GM18951 (cell line): ENCODE measurements around the gene SNRPD3.
"Not testable (repeated sequence)": the region's sequence is repeated elsewhere in the genome, so short reads cannot be mapped to it uniquely, and the experiment has no call there.

Source experiments
- POLR2A ChIP-seq: IDR thresholded peaks from 4 replicates; pipeline ENCODE4 v1.6.1; 2011; ENCODE audit warnings: mild to moderate bottlenecking; ENCODE audit not compliant: insufficient read length, insufficient read depth; ENCODE audit errors: extremely low read depth
- in situ Hi-C: fragments of 300-500 bp; cut with MboI; formaldehyde crosslinking; loops from one replicate; pipeline ENCODE4 v1.12.0; 2022; ENCODE audit warnings: low sequenced_read_pairs, mixed read lengths, inconsistent platforms; ENCODE audit not compliant: unreplicated experiment

Gene SNRPD3

DNA sequence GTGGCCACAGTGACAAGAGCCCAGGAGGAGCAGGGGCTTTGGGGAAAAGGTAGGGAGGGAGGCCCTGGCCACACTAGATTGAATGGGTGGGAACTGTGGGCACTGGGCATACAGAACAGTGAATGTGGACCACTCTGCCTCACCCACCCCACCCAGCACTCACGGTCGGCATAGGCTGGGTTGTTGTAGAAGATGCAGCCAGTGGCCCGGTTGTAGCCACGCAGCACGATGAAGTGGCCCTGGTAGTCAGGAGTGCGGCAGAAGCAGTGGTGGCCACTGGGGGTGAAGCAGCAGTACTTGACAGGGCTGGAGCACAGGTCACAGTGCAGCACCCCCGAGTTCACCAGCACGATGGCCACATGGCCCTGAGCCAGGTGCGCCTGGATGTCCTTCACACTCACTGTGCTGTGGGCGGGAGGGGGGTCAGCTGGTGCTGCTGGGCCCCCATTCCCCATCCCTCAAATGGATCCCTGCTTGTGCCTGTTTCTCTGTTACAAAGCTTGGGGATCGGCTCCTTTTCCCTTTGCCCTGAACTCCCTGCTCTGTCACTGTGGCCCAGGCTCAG is 12.0 kb upstream of the SNRPD3 start:
- no peak for TF ChIP-seq POLR2A
- in situ Hi-C loops, result no loop called here

GRCh38 chr22:24548812-24549211 is 7.0 kb upstream of the SNRPD3 start:
- in situ Hi-C loops, result no loop called here

DNA sequence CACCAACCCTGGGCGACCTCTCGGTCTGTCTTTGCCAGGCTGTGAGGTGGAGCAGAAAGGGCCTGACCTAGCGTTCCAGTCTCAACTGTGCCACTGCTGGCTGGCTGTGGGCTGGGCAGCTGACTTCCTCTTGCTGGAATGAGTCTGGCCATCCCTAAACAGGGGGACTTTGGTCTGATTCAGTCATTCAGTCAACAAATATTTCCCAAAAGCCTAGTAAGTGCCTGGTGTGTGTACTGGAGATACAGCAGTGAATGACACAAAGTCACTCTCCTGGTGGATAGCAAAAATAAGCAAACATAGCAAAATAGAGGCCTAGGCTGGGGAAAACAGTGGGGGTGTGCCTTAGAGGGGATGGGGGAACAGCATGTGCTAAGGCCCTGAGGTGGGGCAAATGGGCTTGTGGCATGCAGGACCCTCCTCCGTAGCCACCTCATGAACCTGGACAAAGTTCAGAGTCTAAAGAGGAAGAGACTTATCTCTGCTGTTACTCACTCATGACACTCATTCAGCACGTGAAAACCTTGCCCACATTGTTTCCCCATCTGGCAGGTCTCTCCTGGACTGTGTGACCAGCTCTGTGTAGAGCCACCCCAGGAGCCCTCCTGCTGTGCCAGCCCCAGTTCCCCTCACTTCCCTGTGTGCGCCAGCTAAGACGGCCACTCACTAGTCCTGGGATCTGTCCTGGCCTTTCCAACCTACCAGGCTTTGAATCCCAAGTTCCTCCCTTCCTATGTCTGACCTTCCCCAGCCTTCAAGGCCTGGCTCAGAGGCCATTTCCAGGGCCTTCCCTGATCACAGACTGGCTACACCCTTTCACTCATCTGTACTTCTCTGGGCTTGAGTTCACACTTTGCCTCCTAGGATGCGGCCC is 5.5 kb upstream of the SNRPD3 start:
- in situ Hi-C loops, result no loop called here
- no peak for TF ChIP-seq POLR2A

More at GRCh38 chr22:24548812-24549211, 7.0 kb upstream of the SNRPD3 start:
- TF ChIP-seq POLR2A, result no peak

DNA sequence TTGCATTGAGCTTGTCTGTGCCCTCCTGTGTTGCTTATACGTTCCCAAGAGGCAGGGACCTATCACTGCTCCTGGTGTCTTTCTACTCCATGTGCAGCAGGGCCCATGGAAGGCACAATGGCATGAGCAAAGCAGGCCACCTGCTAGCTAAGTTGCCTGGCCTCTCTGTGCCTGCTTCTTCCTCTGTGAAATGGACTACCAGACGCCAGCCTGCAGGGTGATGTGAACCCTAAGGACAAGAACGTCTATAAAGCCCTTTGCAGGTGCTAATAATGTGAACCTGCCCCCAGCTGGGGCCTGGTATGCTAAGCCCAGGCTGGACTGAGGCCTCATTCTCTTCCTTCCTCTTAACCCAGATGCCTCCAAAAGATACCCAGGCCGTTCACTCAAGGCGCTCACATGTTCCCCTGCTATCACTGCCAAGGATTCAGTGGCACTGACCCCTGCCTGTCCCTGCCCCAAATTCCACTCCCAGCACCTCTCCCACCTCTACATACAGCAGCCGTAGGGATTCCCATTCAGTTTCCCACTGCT is 4.8 kb upstream of the SNRPD3 start:
- in situ Hi-C loops, result no loop called here

DNA sequence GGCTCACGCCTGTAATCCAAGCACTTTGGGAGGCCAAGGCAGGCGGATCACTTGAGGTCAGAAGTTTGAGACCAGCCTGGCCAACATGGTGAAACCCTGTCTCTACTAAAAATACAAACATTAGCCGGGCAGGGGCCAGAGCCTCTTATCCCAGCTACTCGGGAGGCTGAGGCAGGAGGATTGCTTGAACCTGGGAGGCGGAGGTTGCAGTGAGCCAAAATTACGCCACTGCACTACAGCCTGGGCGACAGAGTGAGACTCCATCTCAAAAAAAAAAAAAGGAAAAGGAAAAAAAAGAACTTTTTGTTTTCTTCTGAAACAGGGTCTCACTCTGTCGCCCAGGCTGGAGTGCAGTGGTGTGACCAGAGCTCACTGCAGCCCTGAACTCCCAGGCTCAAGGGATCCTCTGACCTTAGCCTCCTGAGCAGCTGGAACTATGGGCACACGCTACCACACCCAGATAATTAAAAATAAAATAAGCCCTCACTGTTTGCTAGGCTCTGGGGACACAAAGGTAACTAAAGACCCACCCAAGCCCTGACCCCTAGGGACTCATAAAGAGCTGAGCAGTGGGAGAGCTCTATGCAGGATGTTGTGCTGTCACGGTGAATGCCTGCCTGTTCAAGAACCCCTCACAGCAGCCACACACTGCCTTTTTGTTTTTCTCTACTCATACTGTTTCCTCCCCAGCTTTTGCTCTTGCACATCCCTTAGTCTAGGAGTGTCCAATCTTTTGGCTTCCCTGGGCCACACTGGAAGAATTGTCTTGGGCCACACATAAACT is 3.1 kb upstream of the SNRPD3 start:
- in situ Hi-C loops, result not testable (repeated sequence)

More for the DNA sequence above, 4.8 kb upstream of the SNRPD3 start:
- no peak for TF ChIP-seq POLR2A

GRCh38 chr22:24553597-24554312 is 2.0 kb upstream of the SNRPD3 start:
- in situ Hi-C loops, result no loop called here
- no peak for TF ChIP-seq POLR2A

- TF ChIP-seq POLR2A, result peak; percentile 65
- in situ Hi-C loops, result no loop called here
Observed at GRCh38 chr22:24554313-24555164, 1.3 kb upstream of the SNRPD3 start, which contains the start of gene GUCD1. Gene GUCD1, minus strand, starts transcription at chr22:24555138. Its CDS starts 147 bp downstream, at chr22:24554991.

- no peak for TF ChIP-seq POLR2A
- in situ Hi-C loops, result no loop called here
Observed at GRCh38 chr22:24559471-24559870, 3.7 kb downstream of the SNRPD3 start.

GRCh38 chr22:24563246-24563645 is 7.4 kb downstream of the SNRPD3 start:
- no peak for TF ChIP-seq POLR2A
- in situ Hi-C loops, result no loop called here

- in situ Hi-C loops, result no loop called here
- no peak for TF ChIP-seq POLR2A
Observed at GRCh38 chr22:24564376-24565058, 8.7 kb downstream of the SNRPD3 start.

GRCh38 chr22:24565077-24565476 is 9.3 kb downstream of the SNRPD3 start:
- in situ Hi-C loops, result no loop called here
- TF ChIP-seq POLR2A, result no peak
